Upper lobe of left lung (tissue), 6 donors: Measurements from ENCODE around the gene IGF2R. TPM values are rescaled to one million over a fixed set of nuclear protein-coding genes. Genes with fewer than 3 reads are reported as not detected.
A peak's percentile ranks its signal among the peaks of the same experiment; 100 is the strongest.

Source experiments
- ATAC-seq, 2 donors: fragments of 200-7000 bp; cut with Tn5 transposase; one replicate each; pipeline ENCODE4 v1.9.1; 2022; ENCODE audit warnings: mild to moderate bottlenecking in 2 of 2, moderate library complexity in 2 of 2; ENCODE audit not compliant: low FRiP score in 2 of 2
- DNase-seq, 2 donors: peaks; one replicate each; pipeline ENCODE4 v3.0.0-alpha.2; 2019 to 2020
- H3K27ac ChIP-seq, 4 donors: fragments of 200-600 bp; sonication (generic); one replicate each; pipeline ENCODE4 v1.5.1; 2016 to 2019
- H3K27me3 ChIP-seq, 4 donors: fragments of 200-600 bp; sonication (generic); one replicate each; pipeline ENCODE4 v1.5.1; 2017 to 2019
- H3K36me3 ChIP-seq, 4 donors: fragments of 200-600 bp; sonication (generic); one replicate each; pipeline ENCODE4 v1.5.1; 2016 to 2019
- H3K4me1 ChIP-seq, 4 donors: fragments of 200-600 bp; sonication (generic); one replicate each; pipeline ENCODE4 v1.5.1; 2018 to 2019
- H3K4me3 ChIP-seq, 4 donors: fragments of 200-600 bp; sonication (generic); one replicate each; pipeline ENCODE4 v1.5.1; 2017 to 2019; ENCODE audit warnings: mild to moderate bottlenecking in 2 of 4, moderate library complexity in 1 of 4
- H3K9me3 ChIP-seq, 4 donors: fragments of 200-600 bp; sonication (generic); one replicate each; pipeline ENCODE4 v1.5.1; 2018 to 2019
- EP300 ChIP-seq, 4 donors: sonication (generic); formaldehyde crosslinking; IDR thresholded peaks; one replicate each; pipeline ENCODE4 v1.5.1; 2017; ENCODE audit warnings: antibody characterized with exemption in 4 of 4, control low read depth in 2 of 4
- POLR2A ChIP-seq, 4 donors: fragments of 450-650 bp; IDR thresholded peaks; one replicate each; pipeline ENCODE4 v1.5.1; 2016 to 2017; ENCODE audit warnings: antibody characterized with exemption in 4 of 4, mild to moderate bottlenecking in 2 of 4
- POLR2AphosphoS5 ChIP-seq, 2 donors: sonication (generic); formaldehyde crosslinking; IDR thresholded peaks; one replicate each; pipeline ENCODE4 v1.5.1; 2017; ENCODE audit warnings: antibody characterized with exemption in 2 of 2
- WGBS, 2 donors: methylation state at CpG; one replicate each; pipeline ENCODE4 v1.1.5; 2017 to 2018; 5-methylcytosine and 5-hydroxymethylcytosine counted together
- total RNA-seq, 6 donors: library from RNA; depleted of rRNA in 4 of 6; stranded (reverse); fragments of >200 nt in 4 of 6; gene quantifications; one replicate each; pipeline versions ENCODE4 v1.1.0 to v1.2.1, GENCODE V29; 2016 to 2021
- TF ChIP-seq, protein P1 (sequence below), 6 experiments: fragments of 450-650 bp in 4 of 6; fragments of 200-600 bp in 2 of 6; sonication (generic) in 2 of 6; IDR thresholded peaks; one replicate each; pipeline ENCODE4 v1.5.1; 2016 to 2019; ENCODE audit warnings: antibody characterized with exemption in 6 of 6
- donor health status: DM: no; HTN: no; CAD: no; lungs with moderate emphysema.
- donor health status: DM: no; HTN: yes; CAD: no; lungs with severe emphysema.

Gene IGF2R
- total RNA-seq, 6 donors from 2014 or later, result 103 to 150 (median 128) TPM

DNA sequence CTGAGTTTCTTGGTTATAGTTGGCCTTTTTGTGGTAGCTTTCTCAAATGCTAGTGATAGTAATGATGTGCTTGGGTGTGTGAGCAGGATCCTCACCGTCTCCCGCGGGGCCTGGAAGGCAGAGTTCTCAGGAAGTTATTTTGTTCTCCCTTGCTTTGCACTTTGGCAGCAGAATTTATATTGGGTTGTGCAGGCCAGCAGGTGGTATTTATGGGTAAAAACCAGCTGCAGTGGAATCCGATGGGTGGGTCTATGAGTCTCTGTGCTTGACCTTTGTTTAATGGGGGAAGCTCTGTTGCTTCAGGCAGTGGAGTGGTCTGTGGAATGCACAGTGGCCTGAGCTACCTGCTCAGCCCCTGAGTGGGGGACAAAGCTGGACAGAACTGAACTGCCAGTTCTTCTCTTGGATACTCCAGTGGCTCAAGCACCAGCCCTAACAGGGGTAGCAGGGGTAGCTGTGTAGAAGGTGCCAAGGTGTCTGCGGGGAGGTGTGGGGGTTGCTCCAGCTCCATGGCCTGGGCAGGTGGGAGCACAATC lies 27.3 kb downstream of the IGF2R start:
- H3K9me3 ChIP-seq, result no peaks in the 10 kb centered on the region
- 75 to 79% methylated on average over 4 to 5 of the region's 5 CpGs for WGBS, 2 donors
- TF ChIP-seq, protein P1, sequence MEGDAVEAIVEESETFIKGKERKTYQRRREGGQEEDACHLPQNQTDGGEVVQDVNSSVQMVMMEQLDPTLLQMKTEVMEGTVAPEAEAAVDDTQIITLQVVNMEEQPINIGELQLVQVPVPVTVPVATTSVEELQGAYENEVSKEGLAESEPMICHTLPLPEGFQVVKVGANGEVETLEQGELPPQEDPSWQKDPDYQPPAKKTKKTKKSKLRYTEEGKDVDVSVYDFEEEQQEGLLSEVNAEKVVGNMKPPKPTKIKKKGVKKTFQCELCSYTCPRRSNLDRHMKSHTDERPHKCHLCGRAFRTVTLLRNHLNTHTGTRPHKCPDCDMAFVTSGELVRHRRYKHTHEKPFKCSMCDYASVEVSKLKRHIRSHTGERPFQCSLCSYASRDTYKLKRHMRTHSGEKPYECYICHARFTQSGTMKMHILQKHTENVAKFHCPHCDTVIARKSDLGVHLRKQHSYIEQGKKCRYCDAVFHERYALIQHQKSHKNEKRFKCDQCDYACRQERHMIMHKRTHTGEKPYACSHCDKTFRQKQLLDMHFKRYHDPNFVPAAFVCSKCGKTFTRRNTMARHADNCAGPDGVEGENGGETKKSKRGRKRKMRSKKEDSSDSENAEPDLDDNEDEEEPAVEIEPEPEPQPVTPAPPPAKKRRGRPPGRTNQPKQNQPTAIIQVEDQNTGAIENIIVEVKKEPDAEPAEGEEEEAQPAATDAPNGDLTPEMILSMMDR (IDR thresholded peaks at IDR 0.05), result no peak
- TF ChIP-seq POLR2A (IDR thresholded peaks at IDR 0.05) (no peak), POLR2AphosphoS5 (IDR thresholded peaks at IDR 0.05) (no peak), EP300 (IDR thresholded peaks at IDR 0.05) (no peak)
- H3K36me3 ChIP-seq, result peaks cover 0 to 9% (median 2%) of the 10 kb centered on the region in 4 donors
- H3K27ac ChIP-seq, result peak overlapping the region in 2 of 4 donors; percentile 23 to 62
- no peak for DNase-seq
- ATAC-seq, result peak in 1 of 2 donors; percentile 76
- H3K4me3 ChIP-seq, result no peak overlapping the region
- no peaks in the 10 kb centered on the region for H3K27me3 ChIP-seq
- H3K4me1 ChIP-seq, result peaks cover 6 to 24% (median 14%) of the 10 kb centered on the region in 4 donors

DNA sequence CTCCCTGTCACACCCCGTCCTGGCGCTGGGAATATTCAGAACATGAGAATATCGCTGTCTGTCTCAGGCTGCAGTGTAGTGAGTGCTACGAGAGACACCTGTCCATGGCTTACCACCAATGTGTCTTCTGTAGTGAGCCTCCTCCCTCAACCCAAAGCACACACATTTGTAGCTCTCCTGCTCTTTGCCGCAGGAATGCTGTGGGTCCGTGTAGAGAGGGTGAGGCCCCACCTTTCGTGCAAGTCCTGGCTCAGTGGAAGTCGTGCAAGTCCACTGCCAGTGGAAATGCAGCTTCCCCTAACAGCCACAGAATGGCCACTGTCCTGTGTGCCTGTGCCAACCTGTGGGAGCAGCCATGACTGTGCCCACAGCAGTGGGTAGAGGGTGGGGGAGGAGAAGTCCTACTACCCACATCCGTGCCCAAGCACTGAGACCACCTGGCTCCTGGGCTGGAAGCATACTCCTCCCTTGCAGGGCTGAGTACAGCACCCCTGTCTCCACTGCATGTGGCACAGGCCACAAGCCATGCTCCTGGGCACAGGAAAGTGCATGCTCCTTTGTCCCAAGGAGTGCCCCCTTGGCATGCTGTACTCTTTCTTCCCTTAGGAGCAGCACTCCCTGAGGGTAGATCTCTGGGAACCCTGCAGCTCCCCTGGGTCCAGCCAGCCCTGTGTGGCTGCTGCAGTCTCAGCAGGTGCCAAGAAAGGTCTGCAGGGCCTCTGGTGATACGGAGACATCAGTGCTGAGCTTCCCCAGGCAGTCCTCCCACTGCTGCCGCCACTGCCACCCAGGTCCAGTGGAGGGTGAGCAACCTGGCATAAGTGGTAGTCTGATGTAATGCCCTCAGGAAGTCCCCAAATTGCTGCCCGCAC lies 28.0 kb downstream of the IGF2R start:
- peaks cover 0 to 9% (median 2%) of the 10 kb centered on the region in 4 donors for H3K36me3 ChIP-seq
- peaks cover 6 to 24% (median 14%) of the 10 kb centered on the region in 4 donors for H3K4me1 ChIP-seq
- no peaks in the 10 kb centered on the region for H3K9me3 ChIP-seq
- peak in 1 of 2 donors; percentile 71 for ATAC-seq
- H3K27ac ChIP-seq, result peak overlapping the region in 2 of 4 donors; percentile 23 to 62
- 73 to 74% methylated on average over 2 to 12 of the region's 12 CpGs for WGBS, 2 donors
- peak; percentile 22 to 40 for DNase-seq
- H3K4me3 ChIP-seq, result no peak overlapping the region
- TF ChIP-seq EP300 (IDR thresholded peaks at IDR 0.05), result no peak
- H3K27me3 ChIP-seq, result no peaks in the 10 kb centered on the region

DNA sequence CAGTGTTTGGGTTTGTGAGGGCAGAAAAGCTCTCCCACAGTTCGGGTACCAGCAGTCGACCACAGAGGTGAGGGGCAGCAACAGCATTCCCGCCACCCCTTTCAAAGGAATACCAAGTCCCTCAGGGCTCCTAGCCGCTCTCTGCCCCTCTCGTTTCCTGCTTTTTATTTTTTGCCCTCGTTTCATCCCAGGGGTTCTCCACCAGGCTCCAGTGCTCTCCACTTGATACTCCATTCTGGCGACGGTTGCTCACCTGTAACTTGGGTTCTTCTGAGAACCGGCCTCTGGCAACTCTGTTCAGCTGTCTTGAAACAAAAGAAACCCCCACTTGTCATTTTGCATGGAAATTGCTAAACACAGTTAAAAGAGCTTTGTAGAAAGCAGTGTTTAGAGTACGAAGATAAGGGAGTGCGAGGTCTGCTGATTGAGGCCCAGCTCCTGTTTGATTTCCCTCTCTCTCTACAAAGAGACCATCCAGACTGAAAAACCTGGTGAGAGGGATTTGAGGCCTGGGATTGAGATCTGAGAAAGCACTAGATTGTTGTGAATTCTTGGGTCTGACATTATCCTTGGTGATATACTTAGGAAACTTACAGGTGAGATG lies 28.7 kb downstream of the IGF2R start:
- WGBS, 2 donors, result 77 to 78% methylated on average over 11 of the region's 11 CpGs
- Histone ChIP-seq H3K4me3 (no peak overlapping the region), H3K27me3 (no peaks in the 10 kb centered on the region), H3K36me3 (peaks cover 0 to 7% (median 2%) of the 10 kb centered on the region in 4 donors), H3K9me3 (no peaks in the 10 kb centered on the region), H3K4me1 (peaks cover 6 to 24% (median 14%) of the 10 kb centered on the region in 4 donors), H3K27ac (peak overlapping the region in 1 of 4 donors; percentile 23)
- no peak for TF ChIP-seq POLR2AphosphoS5 (IDR thresholded peaks at IDR 0.05)
- TF ChIP-seq, protein P1 (IDR thresholded peaks at IDR 0.05), result no peak
- ATAC-seq, result no peak
- no peak for DNase-seq

DNA sequence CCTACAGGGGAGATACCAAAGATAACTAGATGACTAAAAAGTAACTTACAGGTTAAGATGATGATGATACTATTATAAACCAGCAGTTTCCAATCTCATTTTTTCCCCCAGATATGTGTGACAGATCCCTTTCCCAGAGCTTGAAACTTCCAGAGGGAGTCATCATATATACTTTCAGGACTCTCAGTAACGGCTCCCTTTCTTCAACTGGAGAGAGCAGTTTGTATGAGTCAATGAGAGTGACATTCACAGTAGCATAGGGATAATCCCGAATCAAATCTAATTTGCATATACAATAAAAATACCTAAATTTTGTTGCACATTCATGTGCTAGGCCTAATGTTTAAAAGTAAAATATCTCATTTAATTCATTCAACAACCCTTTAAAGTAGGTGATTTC lies 29.7 kb downstream of the IGF2R start:
- 79 to 82% methylated on average over 2 of the region's 2 CpGs for WGBS, 2 donors
- Histone ChIP-seq H3K27me3 (no peaks in the 10 kb centered on the region), H3K9me3 (no peaks in the 10 kb centered on the region), H3K36me3 (peaks cover 0 to 4% (median 2%) of the 10 kb centered on the region in 4 donors), H3K4me1 (peaks cover 6 to 17% (median 14%) of the 10 kb centered on the region in 4 donors), H3K4me3 (no peak overlapping the region), H3K27ac (no peak overlapping the region)
- ATAC-seq (no peak), DNase-seq (no peak)
- TF ChIP-seq POLR2A (IDR thresholded peaks at IDR 0.05), result no peak
- no peak for TF ChIP-seq POLR2AphosphoS5 (IDR thresholded peaks at IDR 0.05)
- TF ChIP-seq EP300 (IDR thresholded peaks at IDR 0.05), result no peak
- TF ChIP-seq, protein P1 (IDR thresholded peaks at IDR 0.05), result no peak

DNA sequence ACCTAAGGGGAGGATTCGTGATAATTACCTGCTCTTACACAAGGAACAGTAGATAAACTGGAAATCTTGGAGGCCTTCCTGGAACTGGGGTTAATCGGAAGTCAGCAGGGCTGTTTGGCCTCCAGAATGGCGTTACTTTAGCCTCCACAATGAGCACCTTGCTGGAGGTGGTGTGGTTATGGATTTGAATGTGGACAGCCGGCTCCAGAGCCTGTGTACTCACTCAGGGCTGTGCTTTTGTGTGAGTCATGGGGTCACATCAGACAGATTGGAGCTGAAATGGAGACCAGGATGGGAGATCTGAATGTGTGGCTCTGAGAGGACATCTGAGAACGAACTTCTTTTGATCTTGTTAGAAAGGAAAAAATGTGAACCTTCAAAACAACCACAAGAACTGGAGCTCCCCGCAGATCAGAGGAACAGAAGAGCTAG lies 30.4 kb downstream of the IGF2R start:
- H3K4me3 ChIP-seq, result no peak overlapping the region
- H3K27ac ChIP-seq, result no peak overlapping the region
- H3K27me3 ChIP-seq, result no peaks in the 10 kb centered on the region
- peaks cover 0 to 4% (median 2%) of the 10 kb centered on the region in 4 donors for H3K36me3 ChIP-seq
- H3K9me3 ChIP-seq, result no peaks in the 10 kb centered on the region
- no peak for ATAC-seq
- TF ChIP-seq, protein P1 (IDR thresholded peaks at IDR 0.05), result no peak
- peaks cover 6 to 24% (median 17%) of the 10 kb centered on the region in 4 donors for H3K4me1 ChIP-seq
- 81 to 91% methylated on average over 6 of the region's 6 CpGs for WGBS, 2 donors
- DNase-seq, result no peak
